Measurements from ENCODE around the gene CYB5R4. TPM values are rescaled to one million over a fixed set of nuclear protein-coding genes. Genes with fewer than 3 reads are reported as not detected.

CYB5R4 gene
- total and polyA plus RNA-seq, 10 of the 15 experiments (the other 5 are each of a cell fraction or from before 2014, with no cell fraction given), result 13.4 to 61.1 (median 27.5) TPM

DNA sequence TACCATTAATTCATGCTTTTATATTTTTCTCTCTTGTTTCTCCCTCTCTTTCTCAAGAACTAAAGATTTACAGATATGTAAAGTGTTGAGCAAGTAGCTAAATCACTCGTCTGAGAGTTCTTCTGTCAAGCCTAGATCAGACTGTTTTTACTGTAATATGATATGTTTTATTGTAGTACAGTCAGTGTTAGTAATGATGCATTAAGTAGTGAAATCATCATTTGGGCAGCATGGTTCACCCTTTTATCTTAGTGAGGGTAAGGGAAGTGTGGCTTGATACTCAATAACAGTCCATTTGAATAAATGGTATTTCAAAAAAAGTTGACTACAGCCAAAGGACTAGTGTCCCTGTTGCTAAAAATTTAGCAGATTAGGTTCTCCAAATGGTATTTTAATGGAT is 9.2 kb downstream of the CYB5R4 start:
- FAIRE-seq, result no peak

More for the DNA sequence above, 9.2 kb downstream of the CYB5R4 start:
- H3K9ac ChIP-seq (ENCODE audit: control insufficient read depth, insufficient read depth, low read length), result no peak overlapping the region
- RAD21 ChIA-PET (ENCODE audit: unreplicated experiment), result no interaction called here
- TF ChIP-seq BMI1 (IDR thresholded peaks at IDR 0.05; ENCODE audit: borderline replicate concordance) (no peak), NR2F1 (conservative IDR thresholded peaks at IDR 0.05) (no peak), SMAD1 (IDR thresholded peaks at IDR 0.05; ENCODE audit: low read depth, partially characterized antibody) (no peak), SREBF2 (IDR thresholded peaks at IDR 0.05; ENCODE audit: low read length) (no peak), BRCA1 (IDR thresholded peaks at IDR 0.05; ENCODE audit: low read depth, low read length) (no peak), SRF (IDR thresholded peaks at IDR 0.05; ENCODE audit: low read depth in 2 of 2, low read length in 2 of 2) (no peak), TARDBP (IDR thresholded peaks at IDR 0.05; ENCODE audit: borderline replicate concordance) (no peak), IKZF1 (conservative IDR thresholded peaks at IDR 0.05) (no peak)
- TF ChIP-seq, protein P1, sequence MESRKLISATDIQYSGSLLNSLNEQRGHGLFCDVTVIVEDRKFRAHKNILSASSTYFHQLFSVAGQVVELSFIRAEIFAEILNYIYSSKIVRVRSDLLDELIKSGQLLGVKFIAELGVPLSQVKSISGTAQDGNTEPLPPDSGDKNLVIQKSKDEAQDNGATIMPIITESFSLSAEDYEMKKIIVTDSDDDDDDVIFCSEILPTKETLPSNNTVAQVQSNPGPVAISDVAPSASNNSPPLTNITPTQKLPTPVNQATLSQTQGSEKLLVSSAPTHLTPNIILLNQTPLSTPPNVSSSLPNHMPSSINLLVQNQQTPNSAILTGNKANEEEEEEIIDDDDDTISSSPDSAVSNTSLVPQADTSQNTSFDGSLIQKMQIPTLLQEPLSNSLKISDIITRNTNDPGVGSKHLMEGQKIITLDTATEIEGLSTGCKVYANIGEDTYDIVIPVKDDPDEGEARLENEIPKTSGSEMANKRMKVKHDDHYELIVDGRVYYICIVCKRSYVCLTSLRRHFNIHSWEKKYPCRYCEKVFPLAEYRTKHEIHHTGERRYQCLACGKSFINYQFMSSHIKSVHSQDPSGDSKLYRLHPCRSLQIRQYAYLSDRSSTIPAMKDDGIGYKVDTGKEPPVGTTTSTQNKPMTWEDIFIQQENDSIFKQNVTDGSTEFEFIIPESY (IDR thresholded peaks at IDR 0.05), result no peak
- TF ChIP-seq, protein P2, sequence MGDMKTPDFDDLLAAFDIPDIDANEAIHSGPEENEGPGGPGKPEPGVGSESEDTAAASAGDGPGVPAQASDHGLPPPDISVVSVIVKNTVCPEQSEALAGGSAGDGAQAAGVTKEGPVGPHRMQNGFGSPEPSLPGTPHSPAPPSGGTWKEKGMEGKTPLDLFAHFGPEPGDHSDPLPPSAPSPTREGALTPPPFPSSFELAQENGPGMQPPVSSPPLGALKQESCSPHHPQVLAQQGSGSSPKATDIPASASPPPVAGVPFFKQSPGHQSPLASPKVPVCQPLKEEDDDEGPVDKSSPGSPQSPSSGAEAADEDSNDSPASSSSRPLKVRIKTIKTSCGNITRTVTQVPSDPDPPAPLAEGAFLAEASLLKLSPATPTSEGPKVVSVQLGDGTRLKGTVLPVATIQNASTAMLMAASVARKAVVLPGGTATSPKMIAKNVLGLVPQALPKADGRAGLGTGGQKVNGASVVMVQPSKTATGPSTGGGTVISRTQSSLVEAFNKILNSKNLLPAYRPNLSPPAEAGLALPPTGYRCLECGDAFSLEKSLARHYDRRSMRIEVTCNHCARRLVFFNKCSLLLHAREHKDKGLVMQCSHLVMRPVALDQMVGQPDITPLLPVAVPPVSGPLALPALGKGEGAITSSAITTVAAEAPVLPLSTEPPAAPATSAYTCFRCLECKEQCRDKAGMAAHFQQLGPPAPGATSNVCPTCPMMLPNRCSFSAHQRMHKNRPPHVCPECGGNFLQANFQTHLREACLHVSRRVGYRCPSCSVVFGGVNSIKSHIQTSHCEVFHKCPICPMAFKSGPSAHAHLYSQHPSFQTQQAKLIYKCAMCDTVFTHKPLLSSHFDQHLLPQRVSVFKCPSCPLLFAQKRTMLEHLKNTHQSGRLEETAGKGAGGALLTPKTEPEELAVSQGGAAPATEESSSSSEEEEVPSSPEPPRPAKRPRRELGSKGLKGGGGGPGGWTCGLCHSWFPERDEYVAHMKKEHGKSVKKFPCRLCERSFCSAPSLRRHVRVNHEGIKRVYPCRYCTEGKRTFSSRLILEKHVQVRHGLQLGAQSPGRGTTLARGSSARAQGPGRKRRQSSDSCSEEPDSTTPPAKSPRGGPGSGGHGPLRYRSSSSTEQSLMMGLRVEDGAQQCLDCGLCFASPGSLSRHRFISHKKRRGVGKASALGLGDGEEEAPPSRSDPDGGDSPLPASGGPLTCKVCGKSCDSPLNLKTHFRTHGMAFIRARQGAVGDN (IDR thresholded peaks at IDR 0.05), result no peak
- peaks cover 1% of the 10 kb centered on the region for H3K79me2 ChIP-seq (ENCODE audit: control insufficient read depth, insufficient read depth, low read length)
- BruUV-seq (replicated peaks), result no TSS peak
- H3K27me3 ChIP-seq (replicated peaks in 1 of 2; ENCODE audit: control insufficient read depth in 2 of 2, insufficient read depth in 2 of 2, low read length in 1 of 2), result no peaks in the 10 kb centered on the region
- H3K4me2 ChIP-seq (ENCODE audit: control insufficient read depth, insufficient read depth), result no peak overlapping the region
- intact Hi-C loops (cut with micrococcal nuclease; ENCODE audit: unreplicated experiment), result loop anchor here (5.0 kb wide), 1 partner anchor 256 kb away; no protein-coding TSS in a partner anchor
- CTCF ChIA-PET, result interaction anchor here (0.9 kb wide), 1 partner anchor 17 kb away, joined by 3 read pairs; no protein-coding TSS in a partner anchor
- no peak overlapping the region for H3K27ac ChIP-seq (ENCODE audit: control insufficient read depth, insufficient read depth)
- no peak for ATAC-seq
- in situ Hi-C loops (cut with MboI), result no loop called here
- peaks cover 7 to 28% of the 10 kb centered on the region in 2 experiments for H3K36me3 ChIP-seq (ENCODE audit: control insufficient read depth in 2 of 2, insufficient read depth in 2 of 2, low read length in 1 of 2)
- H2AFZ ChIP-seq (ENCODE audit: control insufficient read depth, low read depth, low read length), result no peak overlapping the region
- H4K20me1 ChIP-seq (ENCODE audit: control insufficient read depth, insufficient read depth), result no peaks in the 10 kb centered on the region
- SMC1A ChIA-PET (ENCODE audit: uncharacterized antibody, unreplicated experiment), result interaction anchor here (2.3 kb wide), 1 partner anchor 9 kb away, joined by 8 read pairs; the partner anchor contains the start of gene CYB5R4
- no peak for DNase-seq (ENCODE audit: low read depth, low spot score)
- H3K9me3 ChIP-seq (replicated peaks; ENCODE audit: control insufficient read depth, insufficient read depth, low read length), result peaks cover 17% of the 10 kb centered on the region
- no peaks in the 10 kb centered on the region for H3K4me1 ChIP-seq (ENCODE audit: control insufficient read depth, insufficient read depth, low read length)
- POLR2A ChIA-PET, result no interaction called here
- H3K4me3 ChIP-seq, result no peak overlapping the region
- WGBS (ENCODE audit: insufficient coverage, insufficient replicate concordance, low lambda C conversion rate, missing lambda C conversion rate), result 88% methylated on average over 1 of the region's 1 CpG

Data from GM12878 (cell line).